Gastrocnemius medialis (tissue), 4 donors: Measurements from ENCODE around the gene VPS26C.

Source experiments
- CTCF ChIP-seq, 5 experiments: fragments of 450-650 bp in 3 of 5; fragments of 200-600 bp in 2 of 5; sonication (generic) in 2 of 5; IDR thresholded peaks in 4 of 5; conservative IDR thresholded peaks in 1 of 5; 1 replicate in 4 of 5; 2 replicates in 1 of 5; pipeline ENCODE4 v1.5.1; 2016 to 2019; ENCODE audit warnings: antibody characterized with exemption in 5 of 5, mild to moderate bottlenecking in 3 of 5, moderate library complexity in 3 of 5
- POLR2A ChIP-seq, 2 donors: fragments of 450-650 bp; IDR thresholded peaks; one replicate each; pipeline ENCODE4 v1.6.1; 2017; ENCODE audit warnings: antibody characterized with exemption in 2 of 2, mild to moderate bottlenecking in 2 of 2, moderate library complexity in 2 of 2

DNA sequence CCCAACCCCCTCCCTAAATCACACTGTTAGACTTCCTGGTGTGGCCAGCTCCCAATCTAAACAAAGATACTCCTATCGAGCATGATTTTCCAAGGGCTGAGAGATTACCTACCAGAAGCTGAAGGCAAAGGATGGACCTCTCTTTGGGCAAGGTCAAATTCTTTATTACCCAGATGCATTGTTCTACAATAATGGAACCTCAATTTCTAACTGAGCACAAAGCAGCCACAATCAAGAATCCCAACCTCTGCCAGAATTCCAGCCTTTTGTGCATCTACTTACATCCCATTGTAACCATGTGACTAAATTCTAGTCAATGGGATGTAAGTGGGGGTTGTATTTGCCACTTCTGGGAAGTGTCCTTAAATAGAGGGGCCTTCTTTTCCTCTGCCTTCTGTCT is 24.9 kb upstream of the VPS26C start:
- no peak for TF ChIP-seq CTCF (IDR thresholded peaks at IDR 0.05 in 4 of 5, conservative IDR thresholded peaks at IDR 0.05 in 1 of 5)
- no peak for TF ChIP-seq POLR2A (IDR thresholded peaks at IDR 0.05)
